Left ventricle myocardium superior (tissue), 1 donor: Measurements from ENCODE around the gene ITGA8. TPM values are rescaled to one million over a fixed set of nuclear protein-coding genes. Genes with fewer than 3 reads are reported as not detected.
A peak's percentile ranks its signal among the peaks of the same experiment; 100 is the strongest.
"Not testable (repeated sequence)": the region's sequence is repeated elsewhere in the genome, so short reads cannot be mapped to it uniquely, and the experiment has no call there.

Experiments
- ATAC-seq: fragments of 200-7000 bp; cut with Tn5 transposase; one replicate; pipeline ENCODE4 v1.9.1; 2020; ENCODE audit warnings: mild to moderate bottlenecking, moderate library complexity
- DNase-seq: peaks from one replicate; pipeline ENCODE4 v3.0.0-alpha.2; 2020
- intact Hi-C: fragments of 100-400 bp; cut with micrococcal nuclease; formaldehyde crosslinking; loops from one replicate; pipeline ENCODE4 v1.11.0; 2022
- total RNA-seq: library from RNA; stranded (reverse); fragmentation: NEBNext Ultra II Directional; extraction: Animal tissue kit (Norgen Biotek cat#: 25700); gene quantifications from one replicate; pipeline ENCODE4 v1.2.1, GENCODE V29; 2021
- donor health status: DM: no; HTN: yes; CAD: no; lungs with severe emphysema.

Gene ITGA8
- total RNA-seq, 1 donor from 2014 or later: 0.82 TPM

- ATAC-seq, DNase-seq, intact Hi-C loops: not testable (repeated sequence)
Observed at GRCh38 chr10:15631205-15631604, 88.5 kb downstream of the ITGA8 start.

GRCh38 chr10:15630353-15630752 is 89.4 kb downstream of the ITGA8 start:
- ATAC-seq (peak; percentile 49), DNase-seq (no peak)
- intact Hi-C loops: no loop called here

GRCh38 chr10:15627617-15628196 is 92.0 kb downstream of the ITGA8 start:
- no peak for DNase-seq
- ATAC-seq: no peak
- intact Hi-C loops: no loop called here

GRCh38 chr10:15626937-15627336 is 92.8 kb downstream of the ITGA8 start:
- no peak for DNase-seq
- intact Hi-C loops: no loop called here
- no peak for ATAC-seq

GRCh38 chr10:15625261-15625660 is 94.5 kb downstream of the ITGA8 start:
- intact Hi-C loops: no loop called here
- ATAC-seq (peak; percentile 43), DNase-seq (no peak)

GRCh38 chr10:15624401-15625196 is 95.1 kb downstream of the ITGA8 start:
- DNase-seq (no peak), ATAC-seq (peak; percentile 76)
- intact Hi-C loops: no loop called here

GRCh38 chr10:15620836-15621515 is 98.7 kb downstream of the ITGA8 start:
- DNase-seq (no peak), ATAC-seq (no peak)
- intact Hi-C loops: no loop called here

- intact Hi-C loops: no loop called here
- no peak for ATAC-seq
- no peak for DNase-seq
Observed at GRCh38 chr10:15620337-15620736, 99.4 kb downstream of the ITGA8 start.

- intact Hi-C loops: no loop called here
- DNase-seq (no peak), ATAC-seq (no peak)
Observed at GRCh38 chr10:15609246-15609645, 110.5 kb downstream of the ITGA8 start.

GRCh38 chr10:15606377-15606776 is 113.3 kb downstream of the ITGA8 start:
- no peak for ATAC-seq
- intact Hi-C loops: no loop called here
- no peak for DNase-seq

GRCh38 chr10:15605740-15606369 is 113.9 kb downstream of the ITGA8 start:
- no peak for DNase-seq
- peak; percentile 36 for ATAC-seq
- intact Hi-C loops: no loop called here

GRCh38 chr10:15603446-15604011 is 116.2 kb downstream of the ITGA8 start:
- ATAC-seq (no peak), DNase-seq (no peak)
- intact Hi-C loops: no loop called here

- no peak for ATAC-seq
- intact Hi-C loops: no loop called here
- no peak for DNase-seq
Observed at GRCh38 chr10:15601819-15602218, 117.9 kb downstream of the ITGA8 start.

- DNase-seq: no peak
- ATAC-seq: no peak
- intact Hi-C loops: no loop called here
Observed at GRCh38 chr10:15595260-15595659, 124.5 kb downstream of the ITGA8 start.

- ATAC-seq: no peak
- no peak for DNase-seq
Observed at GRCh38 chr10:15591937-15592336, 127.8 kb downstream of the ITGA8 start.

GRCh38 chr10:15591431-15591830 is 128.3 kb downstream of the ITGA8 start:
- intact Hi-C loops: no loop called here
- ATAC-seq (no peak), DNase-seq (no peak)

More at GRCh38 chr10:15591937-15592336, 127.8 kb downstream of the ITGA8 start:
- intact Hi-C loops: no loop called here

GRCh38 chr10:15588635-15589508 is 130.8 kb downstream of the ITGA8 start:
- no peak for DNase-seq
- intact Hi-C loops: loop anchor here (10.0 kb wide), 1 partner anchor 126 kb away; the partner anchor contains the start of gene ITGA8
- ATAC-seq: no peak

- ATAC-seq (no peak), DNase-seq (no peak)
- intact Hi-C loops: loop anchor here (10.0 kb wide), 1 partner anchor 127 kb away; the partner anchor contains the start of gene ITGA8
Observed at GRCh38 chr10:15588151-15588550, 131.6 kb downstream of the ITGA8 start.
